NB4 (cell line): ENCODE results near the gene BCL2L1.
A peak's percentile ranks its signal among the peaks of the same experiment; 100 is the strongest.

Source experiments
- DNase-seq: peaks from one replicate; pipeline ENCODE4 v3.0.0; 2010; ENCODE audit warnings: low read depth
- H3K4me3 ChIP-seq: one replicate; pipeline ENCODE4 v1.5.1; 2011; ENCODE audit warnings: mild to moderate bottlenecking, low read depth, low read length, moderate library complexity
- MYC ChIP-seq: IDR thresholded peaks from 2 replicates; pipeline ENCODE4 v1.6.1; 2011; ENCODE audit warnings: low read depth, low read length
- POLR2A ChIP-seq: IDR thresholded peaks from 2 replicates; pipeline ENCODE4 v1.6.1; 2011; ENCODE audit warnings: mild to moderate bottlenecking; ENCODE audit not compliant: insufficient read length; ENCODE audit errors: extremely low read depth
- TF ChIP-seq, protein P1 (sequence below): IDR thresholded peaks from one replicate; pipeline ENCODE4 v1.5.1; 2012; ENCODE audit warnings: low read depth, low read length
- TF ChIP-seq, protein P2 (sequence below): IDR thresholded peaks from 2 replicates; pipeline ENCODE4 v1.6.1; 2011; ENCODE audit warnings: low read depth, low read length

Gene BCL2L1

DNA sequence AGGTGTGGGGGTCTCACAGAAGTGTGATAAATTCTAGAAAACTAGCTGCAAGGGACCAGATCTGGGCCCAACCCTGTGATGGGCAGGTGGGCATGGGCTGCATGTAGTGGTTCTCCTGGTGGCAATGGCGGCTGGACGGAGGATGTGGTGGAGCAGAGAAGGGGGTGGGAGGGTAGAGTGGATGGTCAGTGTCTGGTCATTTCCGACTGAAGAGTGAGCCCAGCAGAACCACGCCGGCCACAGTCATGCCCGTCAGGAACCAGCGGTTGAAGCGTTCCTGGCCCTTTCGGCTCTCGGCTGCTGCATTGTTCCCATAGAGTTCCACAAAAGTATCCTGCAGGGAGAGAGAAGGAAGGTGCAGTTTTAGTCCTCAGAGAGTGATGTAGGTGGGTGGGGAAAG, 56.9 kb downstream of the BCL2L1 start:
- no peak for DNase-seq
- H3K4me3 ChIP-seq: no peak overlapping the region
- TF ChIP-seq MYC: no peak

DNA sequence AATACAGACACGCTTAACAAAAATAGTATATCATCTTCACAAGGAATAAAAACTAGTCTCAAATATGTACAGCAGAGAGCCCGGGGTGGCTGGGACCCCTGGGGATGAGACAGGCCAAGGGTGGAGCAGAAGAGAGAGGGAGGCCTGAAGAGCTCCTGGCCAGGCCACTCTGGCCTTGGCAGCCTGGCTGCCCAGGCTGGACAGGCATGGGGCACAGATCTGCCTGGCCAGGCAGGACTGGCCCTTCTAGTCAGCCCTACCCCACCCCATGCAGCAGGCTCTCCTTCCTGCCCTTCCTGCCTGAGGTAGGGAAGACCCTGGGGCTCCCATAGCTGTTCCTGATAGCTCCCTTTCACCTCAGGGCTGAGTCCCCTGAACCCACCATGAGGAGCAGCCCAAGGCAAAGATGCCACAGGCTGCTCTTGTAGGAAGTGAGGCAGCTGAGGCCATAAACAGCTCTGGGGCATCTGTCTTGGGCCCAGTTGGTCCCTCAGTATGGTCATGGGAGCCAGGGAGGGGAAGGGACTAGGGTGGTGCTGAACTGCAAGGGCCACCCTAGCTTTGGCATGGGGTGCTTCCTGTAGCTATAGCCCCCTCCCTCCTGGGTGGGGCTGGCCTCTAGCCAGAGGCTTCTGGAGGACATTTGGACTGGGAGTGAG, 57.8 kb downstream of the BCL2L1 start:
- no peak for DNase-seq
- no peak overlapping the region for H3K4me3 ChIP-seq
- no peak for TF ChIP-seq MYC
- TF ChIP-seq, protein P1, sequence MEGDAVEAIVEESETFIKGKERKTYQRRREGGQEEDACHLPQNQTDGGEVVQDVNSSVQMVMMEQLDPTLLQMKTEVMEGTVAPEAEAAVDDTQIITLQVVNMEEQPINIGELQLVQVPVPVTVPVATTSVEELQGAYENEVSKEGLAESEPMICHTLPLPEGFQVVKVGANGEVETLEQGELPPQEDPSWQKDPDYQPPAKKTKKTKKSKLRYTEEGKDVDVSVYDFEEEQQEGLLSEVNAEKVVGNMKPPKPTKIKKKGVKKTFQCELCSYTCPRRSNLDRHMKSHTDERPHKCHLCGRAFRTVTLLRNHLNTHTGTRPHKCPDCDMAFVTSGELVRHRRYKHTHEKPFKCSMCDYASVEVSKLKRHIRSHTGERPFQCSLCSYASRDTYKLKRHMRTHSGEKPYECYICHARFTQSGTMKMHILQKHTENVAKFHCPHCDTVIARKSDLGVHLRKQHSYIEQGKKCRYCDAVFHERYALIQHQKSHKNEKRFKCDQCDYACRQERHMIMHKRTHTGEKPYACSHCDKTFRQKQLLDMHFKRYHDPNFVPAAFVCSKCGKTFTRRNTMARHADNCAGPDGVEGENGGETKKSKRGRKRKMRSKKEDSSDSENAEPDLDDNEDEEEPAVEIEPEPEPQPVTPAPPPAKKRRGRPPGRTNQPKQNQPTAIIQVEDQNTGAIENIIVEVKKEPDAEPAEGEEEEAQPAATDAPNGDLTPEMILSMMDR: no peak
- no peak for TF ChIP-seq POLR2A
- TF ChIP-seq, protein P2, sequence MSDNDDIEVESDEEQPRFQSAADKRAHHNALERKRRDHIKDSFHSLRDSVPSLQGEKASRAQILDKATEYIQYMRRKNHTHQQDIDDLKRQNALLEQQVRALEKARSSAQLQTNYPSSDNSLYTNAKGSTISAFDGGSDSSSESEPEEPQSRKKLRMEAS: no peak

DNA sequence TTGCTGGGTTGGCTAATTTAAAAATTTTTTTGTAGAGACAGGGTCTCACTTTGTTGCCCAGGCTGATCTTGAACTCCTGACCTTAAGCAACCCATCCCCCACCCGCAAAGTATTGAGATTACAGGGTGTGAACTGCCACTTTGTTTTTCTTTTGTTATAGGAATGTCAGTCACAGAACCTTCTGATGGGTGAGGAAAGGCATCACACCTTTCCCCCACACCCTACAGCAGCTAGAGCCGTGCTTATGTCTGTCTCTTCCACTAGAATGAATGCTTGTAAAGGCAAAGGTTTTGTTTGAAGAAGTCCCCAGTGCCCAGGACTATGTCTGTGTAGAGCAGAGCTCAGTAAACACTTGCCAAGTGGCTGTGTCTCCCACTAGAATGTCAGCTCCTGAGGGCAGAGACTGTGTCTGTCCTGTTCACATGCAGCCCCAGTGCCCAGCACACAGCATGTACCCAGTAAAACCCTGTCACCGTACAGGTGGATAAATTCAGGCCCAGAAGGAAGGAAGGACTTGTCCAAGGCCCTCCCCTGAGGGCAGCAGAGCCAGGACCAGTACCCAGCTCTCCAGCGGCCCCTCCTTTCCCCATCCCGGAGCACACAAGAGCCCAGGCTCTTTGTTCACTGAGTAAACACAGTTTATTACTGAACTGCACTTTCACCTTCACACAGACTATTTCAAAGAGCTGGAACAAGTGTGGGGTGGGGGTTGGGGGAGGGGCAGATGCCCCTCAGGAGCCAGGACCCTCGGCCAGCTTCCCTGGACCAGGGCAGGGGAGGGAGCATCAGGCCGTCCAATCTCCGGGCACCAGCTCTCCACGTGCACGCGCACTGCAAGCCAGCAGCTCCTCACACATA, 58.6 kb downstream of the BCL2L1 start:
- TF ChIP-seq MYC (no peak), POLR2A (no peak)
- TF ChIP-seq, protein P1: no peak
- TF ChIP-seq, protein P2: no peak
- no peak overlapping the region for H3K4me3 ChIP-seq
- DNase-seq: no peak

DNA sequence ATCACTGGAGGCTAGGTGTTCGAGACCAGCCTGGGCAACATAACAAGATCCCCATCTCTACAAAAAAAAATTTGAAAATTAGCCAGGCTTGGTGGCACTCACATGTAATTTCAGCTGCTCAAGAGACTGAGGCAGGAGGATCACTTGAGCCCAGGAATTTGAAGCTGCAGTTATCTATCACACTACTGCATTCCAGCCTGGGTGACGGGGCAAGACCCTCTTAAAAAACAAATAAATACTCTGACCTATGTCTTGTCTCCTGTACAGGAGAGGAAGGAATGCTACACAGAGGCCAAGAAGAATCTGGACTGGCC, 59.2 kb downstream of the BCL2L1 start:
- TF ChIP-seq, protein P1: no peak
- TF ChIP-seq POLR2A: no peak
- TF ChIP-seq MYC: no peak
- TF ChIP-seq, protein P2: no peak
- DNase-seq: no peak
- H3K4me3 ChIP-seq: no peak overlapping the region

DNA sequence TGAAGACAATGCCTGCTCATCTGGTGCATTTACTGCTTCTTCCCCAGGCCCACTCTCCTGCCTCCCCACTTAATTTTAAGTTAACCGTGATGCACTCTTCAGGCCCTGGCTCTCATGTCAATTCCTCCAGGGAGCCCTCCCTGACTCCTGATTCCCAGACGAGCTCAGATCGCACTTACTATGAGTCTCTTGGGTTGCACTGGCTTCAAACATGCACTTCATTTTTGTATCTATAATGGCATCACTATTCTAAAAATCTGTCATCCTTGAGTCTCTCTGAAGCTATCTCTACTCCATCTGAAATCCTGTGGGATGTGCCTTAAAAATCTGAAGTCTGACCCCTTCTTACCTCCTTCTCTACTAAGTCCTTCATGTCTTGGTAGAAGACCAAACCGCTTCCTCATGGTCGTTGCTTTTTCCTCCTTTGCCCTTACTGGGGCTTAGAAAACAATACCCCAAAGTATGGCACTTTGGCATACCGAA, 60.3 kb downstream of the BCL2L1 start:
- no peak for DNase-seq
- no peak overlapping the region for H3K4me3 ChIP-seq
- TF ChIP-seq, protein P1: no peak
- TF ChIP-seq MYC (no peak), POLR2A (no peak)
- TF ChIP-seq, protein P2: no peak

DNA sequence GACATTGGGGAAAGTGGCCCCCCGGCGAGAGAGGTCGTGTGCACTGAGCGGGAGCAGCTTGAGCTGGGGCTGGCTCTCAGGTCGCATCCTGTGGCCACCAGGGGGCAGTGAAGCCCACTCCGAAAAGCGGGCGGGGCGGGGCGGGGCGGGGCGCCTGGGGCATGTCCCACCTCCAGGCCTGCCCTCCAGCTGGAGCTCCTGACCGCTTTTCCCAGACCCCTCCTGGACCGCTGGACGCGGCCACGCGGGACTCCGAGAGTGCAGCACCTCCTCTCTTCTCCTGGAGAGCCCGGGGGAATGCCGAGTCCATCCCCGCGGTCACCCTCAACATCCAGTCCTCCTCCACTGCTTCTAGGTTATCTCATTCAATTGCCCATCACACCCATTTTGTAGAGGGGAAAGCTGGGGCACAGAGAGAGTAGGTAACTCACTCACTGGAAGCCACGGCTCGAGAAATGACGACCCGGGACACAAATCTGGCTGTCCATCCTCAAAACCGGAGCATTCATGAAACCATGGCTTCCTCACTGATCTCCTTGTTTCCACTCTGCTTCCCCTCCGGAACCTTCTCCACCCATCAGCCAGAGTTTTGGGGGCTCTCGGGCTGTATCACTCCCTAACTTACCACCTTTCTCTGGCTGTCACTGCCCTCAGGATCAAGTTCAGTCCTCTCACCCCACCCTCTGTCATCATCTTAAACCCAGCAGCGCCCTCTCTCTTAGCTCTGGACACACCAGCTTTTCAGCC, 60.9 kb downstream of the BCL2L1 start:
- TF ChIP-seq, protein P2: no peak
- no peak for TF ChIP-seq POLR2A
- TF ChIP-seq, protein P1: peak; percentile 55
- H3K4me3 ChIP-seq: peak overlapping the region; percentile 23
- peak; percentile 77 for DNase-seq
